ENCODE data around the gene SLC6A17. TPM values are rescaled to one million over a fixed set of nuclear protein-coding genes. Genes with fewer than 3 reads are reported as not detected.

Gene SLC6A17
- total RNA-seq, 1 donor from 2014 or later = not detected

DNA sequence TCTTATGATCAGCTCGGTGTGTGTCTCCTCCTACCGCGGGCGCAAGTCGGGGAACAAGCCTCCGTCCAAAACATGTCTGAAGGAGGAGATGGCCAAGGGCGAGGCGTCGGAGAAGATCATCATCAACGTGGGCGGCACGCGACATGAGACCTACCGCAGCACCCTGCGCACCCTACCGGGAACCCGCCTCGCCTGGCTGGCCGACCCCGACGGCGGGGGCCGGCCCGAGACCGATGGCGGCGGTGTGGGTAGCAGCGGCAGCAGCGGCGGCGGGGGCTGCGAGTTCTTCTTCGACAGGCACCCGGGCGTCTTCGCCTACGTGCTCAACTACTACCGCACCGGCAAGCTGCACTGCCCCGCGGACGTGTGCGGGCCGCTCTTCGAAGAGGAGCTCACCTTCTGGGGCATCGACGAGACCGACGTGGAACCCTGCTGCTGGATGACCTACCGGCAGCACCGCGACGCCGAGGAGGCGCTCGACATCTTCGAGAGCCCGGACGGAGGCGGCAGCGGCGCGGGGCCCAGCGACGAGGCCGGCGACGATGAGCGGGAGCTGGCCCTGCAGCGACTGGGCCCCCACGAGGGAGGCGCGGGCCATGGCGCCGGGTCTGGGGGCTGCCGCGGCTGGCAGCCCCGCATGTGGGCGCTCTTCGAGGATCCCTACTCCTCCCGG lies 61.3 kb downstream of the SLC6A17 start:
- peaks cover 81% of the 10 kb centered on the region for H3K27me3 Mint-ChIP-seq

DNA sequence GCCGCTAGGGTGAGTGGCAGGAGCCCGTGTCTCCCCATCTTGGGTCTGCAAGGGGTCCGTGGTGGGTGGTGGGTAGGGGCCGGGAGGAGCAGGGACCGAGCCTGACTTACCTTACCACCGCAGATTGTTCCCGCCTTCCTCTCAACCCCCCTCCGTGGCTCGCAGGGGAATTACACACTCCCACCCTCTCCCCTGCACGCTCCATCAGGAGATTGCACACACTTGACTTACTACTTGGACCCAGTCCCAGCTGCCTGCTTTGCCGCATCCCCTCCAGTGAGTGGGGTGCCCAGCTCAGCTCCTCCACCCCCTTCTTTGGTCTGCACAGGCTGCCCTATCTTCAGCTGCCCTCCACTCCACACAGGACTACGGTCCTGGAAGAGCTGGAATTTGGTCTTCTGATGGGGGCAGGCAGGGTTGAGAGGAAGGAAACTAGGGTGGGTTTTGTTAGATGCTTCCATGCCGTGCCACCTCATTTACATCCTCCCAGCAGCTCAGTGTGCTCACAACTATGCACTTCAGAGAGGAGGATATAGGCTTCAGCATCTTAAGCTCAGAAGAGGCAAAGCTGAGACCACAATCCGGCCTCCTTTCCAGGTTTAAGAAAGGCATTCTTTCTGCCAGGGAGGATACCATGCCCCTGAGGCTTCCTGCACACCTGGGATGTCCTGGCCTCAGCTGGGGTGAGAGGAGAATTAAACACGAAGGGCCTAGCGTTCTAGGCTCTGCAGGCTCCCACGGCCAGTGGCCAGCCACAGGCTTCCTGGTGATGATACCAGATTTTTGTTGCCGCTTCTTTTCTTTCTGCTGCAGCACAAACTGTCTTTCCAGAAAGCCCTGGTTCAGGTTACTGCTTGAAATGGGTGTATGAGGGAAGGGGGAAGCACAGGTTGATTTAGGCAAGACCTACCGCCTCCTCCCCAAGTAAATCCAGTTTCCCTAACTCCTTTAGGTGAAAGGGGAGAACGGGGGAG lies 62.2 kb downstream of the SLC6A17 start:
- no peak for DNase-seq (ENCODE audit: low spot score, unreplicated experiment)
- Mint-ChIP-seq H3K27me3 (peaks cover 79% of the 10 kb centered on the region), H3K27ac (no peak overlapping the region)

More for the DNA sequence above, 61.3 kb downstream of the SLC6A17 start:
- no peak overlapping the region for H3K27ac Mint-ChIP-seq
- H3K36me3 Mint-ChIP-seq (ENCODE audit: insufficient read depth) = no peaks in the 10 kb centered on the region
- TF ChIP-seq, protein P1, sequence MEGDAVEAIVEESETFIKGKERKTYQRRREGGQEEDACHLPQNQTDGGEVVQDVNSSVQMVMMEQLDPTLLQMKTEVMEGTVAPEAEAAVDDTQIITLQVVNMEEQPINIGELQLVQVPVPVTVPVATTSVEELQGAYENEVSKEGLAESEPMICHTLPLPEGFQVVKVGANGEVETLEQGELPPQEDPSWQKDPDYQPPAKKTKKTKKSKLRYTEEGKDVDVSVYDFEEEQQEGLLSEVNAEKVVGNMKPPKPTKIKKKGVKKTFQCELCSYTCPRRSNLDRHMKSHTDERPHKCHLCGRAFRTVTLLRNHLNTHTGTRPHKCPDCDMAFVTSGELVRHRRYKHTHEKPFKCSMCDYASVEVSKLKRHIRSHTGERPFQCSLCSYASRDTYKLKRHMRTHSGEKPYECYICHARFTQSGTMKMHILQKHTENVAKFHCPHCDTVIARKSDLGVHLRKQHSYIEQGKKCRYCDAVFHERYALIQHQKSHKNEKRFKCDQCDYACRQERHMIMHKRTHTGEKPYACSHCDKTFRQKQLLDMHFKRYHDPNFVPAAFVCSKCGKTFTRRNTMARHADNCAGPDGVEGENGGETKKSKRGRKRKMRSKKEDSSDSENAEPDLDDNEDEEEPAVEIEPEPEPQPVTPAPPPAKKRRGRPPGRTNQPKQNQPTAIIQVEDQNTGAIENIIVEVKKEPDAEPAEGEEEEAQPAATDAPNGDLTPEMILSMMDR (IDR thresholded peaks at IDR 0.05; ENCODE audit: unreplicated experiment) = peak; percentile 18
- H3K4me1 Mint-ChIP-seq (ENCODE audit: low read depth) = peaks cover 9% of the 10 kb centered on the region
- DNase-seq (ENCODE audit: low spot score, unreplicated experiment) = no peak
- peak overlapping the region; percentile 61 for H3K4me3 Mint-ChIP-seq (ENCODE audit: low read depth)
- no peaks in the 10 kb centered on the region for H3K9me3 Mint-ChIP-seq (ENCODE audit: low read depth)

DNA sequence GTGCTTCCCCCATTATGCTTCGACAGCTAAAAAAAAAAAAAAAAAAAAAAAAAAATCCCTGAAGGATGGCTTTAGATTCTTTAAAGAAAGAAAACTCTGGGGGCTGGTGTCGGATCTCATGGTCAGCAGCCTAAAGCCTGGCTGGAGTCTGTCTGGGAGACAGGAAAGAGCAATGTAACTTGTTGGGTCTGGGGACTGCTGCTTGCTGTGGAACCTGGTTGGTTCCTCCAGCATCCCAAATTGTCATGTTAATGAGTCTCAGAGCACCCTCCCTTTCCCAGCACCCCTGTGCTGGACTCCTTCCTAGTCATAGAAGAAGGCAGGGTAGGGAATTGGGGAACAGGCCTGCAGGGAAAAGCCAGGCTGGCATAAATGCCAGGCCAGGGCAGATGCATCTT lies 62.8 kb downstream of the SLC6A17 start:
- TF ChIP-seq, protein P1 (IDR thresholded peaks at IDR 0.05; ENCODE audit: unreplicated experiment) = no peak
- no peak overlapping the region for H3K27ac Mint-ChIP-seq

More for the DNA sequence above, 62.2 kb downstream of the SLC6A17 start:
- Mint-ChIP-seq H3K9me3 (ENCODE audit: low read depth) (no peaks in the 10 kb centered on the region), H3K4me3 (ENCODE audit: low read depth) (peak overlapping the region; percentile 56), H3K4me1 (ENCODE audit: low read depth) (peaks cover 9% of the 10 kb centered on the region), H3K36me3 (ENCODE audit: insufficient read depth) (no peaks in the 10 kb centered on the region)
- TF ChIP-seq, protein P1 (IDR thresholded peaks at IDR 0.05; ENCODE audit: unreplicated experiment) = no peak

DNA sequence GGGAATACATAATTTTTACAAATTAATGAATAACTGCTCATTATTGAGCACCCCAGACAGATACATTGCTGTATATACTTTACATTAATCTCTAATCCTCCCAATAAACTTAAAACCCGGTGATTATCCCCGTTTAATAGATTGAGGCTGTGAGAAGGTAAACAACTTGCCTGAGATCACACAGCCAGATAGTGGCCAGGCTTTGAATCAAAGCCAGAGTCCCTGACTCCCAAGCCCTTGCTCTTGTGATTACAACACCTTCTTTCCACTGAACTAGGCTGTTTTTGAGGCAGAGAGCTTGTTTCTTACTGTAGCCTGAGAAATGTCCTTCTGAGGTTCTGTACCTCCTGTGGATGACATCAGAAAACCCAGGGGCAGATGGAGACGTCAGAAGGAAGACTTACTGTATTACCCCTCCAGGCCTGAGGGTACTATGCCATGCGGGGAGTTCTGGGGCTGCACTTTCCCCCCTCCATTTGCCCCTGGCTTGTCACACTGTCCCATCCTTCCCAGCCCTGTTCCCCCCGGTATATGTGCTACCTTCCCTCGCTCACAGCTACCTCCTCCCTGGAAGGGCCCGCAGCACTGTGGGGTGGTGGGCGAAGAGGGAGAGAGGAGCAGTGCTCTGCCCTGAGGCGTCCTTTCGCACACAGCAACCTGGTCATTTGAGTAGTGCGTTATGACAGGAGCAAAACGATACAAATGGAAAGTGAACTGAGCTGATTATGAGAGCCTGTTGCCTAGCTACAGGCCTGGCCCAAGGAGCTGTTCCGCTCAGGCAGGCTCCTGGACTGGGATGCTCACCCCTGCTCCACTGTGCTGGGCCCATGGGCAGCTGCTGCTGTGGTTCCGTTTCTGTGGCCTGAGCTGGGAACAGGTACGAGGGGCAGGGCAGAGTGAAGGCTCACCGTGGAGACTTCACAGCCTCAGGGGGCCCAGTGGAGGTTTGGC lies 64.4 kb downstream of the SLC6A17 start:
- peaks cover 68% of the 10 kb centered on the region for H3K27me3 Mint-ChIP-seq
- no peak overlapping the region for H3K27ac Mint-ChIP-seq
- no peaks in the 10 kb centered on the region for H3K9me3 Mint-ChIP-seq (ENCODE audit: low read depth)

More for the DNA sequence above, 62.8 kb downstream of the SLC6A17 start:
- no peaks in the 10 kb centered on the region for H3K9me3 Mint-ChIP-seq (ENCODE audit: low read depth)
- peaks cover 78% of the 10 kb centered on the region for H3K27me3 Mint-ChIP-seq
- no peaks in the 10 kb centered on the region for H3K36me3 Mint-ChIP-seq (ENCODE audit: insufficient read depth)
- H3K4me3 Mint-ChIP-seq (ENCODE audit: low read depth) = no peak overlapping the region
- peaks cover 9% of the 10 kb centered on the region for H3K4me1 Mint-ChIP-seq (ENCODE audit: low read depth)
- no peak for DNase-seq (ENCODE audit: low spot score, unreplicated experiment)

More for the DNA sequence above, 64.4 kb downstream of the SLC6A17 start:
- Mint-ChIP-seq H3K4me1 (ENCODE audit: low read depth) (peaks cover 2% of the 10 kb centered on the region), H3K36me3 (ENCODE audit: insufficient read depth) (no peaks in the 10 kb centered on the region), H3K4me3 (ENCODE audit: low read depth) (no peak overlapping the region)
- TF ChIP-seq, protein P1 (IDR thresholded peaks at IDR 0.05; ENCODE audit: unreplicated experiment) = no peak
- DNase-seq (ENCODE audit: low spot score, unreplicated experiment) = no peak

Data from progenitor cell of endocrine pancreas (in vitro differentiated cells).